Measurements from ENCODE around the gene ACMSD. TPM values are rescaled to one million over a fixed set of nuclear protein-coding genes. Genes with fewer than 3 reads are reported as not detected.

ACMSD gene
- total RNA-seq, 1 experiment from 2014 or later, result not detected

DNA sequence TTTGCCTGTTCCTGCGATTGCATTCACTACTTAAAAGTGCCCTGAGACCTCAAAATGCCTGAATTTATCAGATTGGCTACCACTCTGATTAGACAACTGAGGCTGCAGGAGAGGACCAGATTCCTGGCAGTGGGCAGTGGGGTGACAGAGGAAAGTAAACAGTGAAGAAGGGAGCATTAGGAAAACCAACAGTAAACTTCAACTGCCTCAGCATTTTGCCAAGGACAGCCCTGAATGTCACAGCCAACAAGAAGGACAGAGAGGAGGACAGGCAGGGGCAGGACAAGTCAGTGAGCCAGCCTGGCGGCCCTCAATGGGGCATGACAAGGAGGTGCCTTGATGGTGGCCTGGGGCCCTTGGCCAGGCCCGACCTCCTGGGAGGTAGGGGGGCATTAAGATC lies 24.3 kb downstream of the ACMSD start:
- Mint-ChIP-seq H3K36me3 (ENCODE audit: insufficient read depth, unreplicated experiment) (no peaks in the 10 kb centered on the region), H3K9me3 (ENCODE audit: unreplicated experiment) (no peaks in the 10 kb centered on the region), H3K27me3 (ENCODE audit: insufficient read depth, unreplicated experiment) (peaks cover 2% of the 10 kb centered on the region), H3K4me3 (ENCODE audit: unreplicated experiment) (no peak overlapping the region), H3K27ac (ENCODE audit: unreplicated experiment) (no peak overlapping the region), H3K4me1 (ENCODE audit: low read depth, unreplicated experiment) (no peaks in the 10 kb centered on the region)
- TF ChIP-seq, protein P1, sequence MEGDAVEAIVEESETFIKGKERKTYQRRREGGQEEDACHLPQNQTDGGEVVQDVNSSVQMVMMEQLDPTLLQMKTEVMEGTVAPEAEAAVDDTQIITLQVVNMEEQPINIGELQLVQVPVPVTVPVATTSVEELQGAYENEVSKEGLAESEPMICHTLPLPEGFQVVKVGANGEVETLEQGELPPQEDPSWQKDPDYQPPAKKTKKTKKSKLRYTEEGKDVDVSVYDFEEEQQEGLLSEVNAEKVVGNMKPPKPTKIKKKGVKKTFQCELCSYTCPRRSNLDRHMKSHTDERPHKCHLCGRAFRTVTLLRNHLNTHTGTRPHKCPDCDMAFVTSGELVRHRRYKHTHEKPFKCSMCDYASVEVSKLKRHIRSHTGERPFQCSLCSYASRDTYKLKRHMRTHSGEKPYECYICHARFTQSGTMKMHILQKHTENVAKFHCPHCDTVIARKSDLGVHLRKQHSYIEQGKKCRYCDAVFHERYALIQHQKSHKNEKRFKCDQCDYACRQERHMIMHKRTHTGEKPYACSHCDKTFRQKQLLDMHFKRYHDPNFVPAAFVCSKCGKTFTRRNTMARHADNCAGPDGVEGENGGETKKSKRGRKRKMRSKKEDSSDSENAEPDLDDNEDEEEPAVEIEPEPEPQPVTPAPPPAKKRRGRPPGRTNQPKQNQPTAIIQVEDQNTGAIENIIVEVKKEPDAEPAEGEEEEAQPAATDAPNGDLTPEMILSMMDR (IDR thresholded peaks at IDR 0.05; ENCODE audit: insufficient read depth in 1 of 2, low read depth in 1 of 2, low read length in 1 of 2, severe bottlenecking in 1 of 2, unreplicated experiment in 1 of 2), result no peak
- Histone ChIP-seq H3K9me3 (no peaks in the 10 kb centered on the region), H3K27me3 (replicated peaks; ENCODE audit: control insufficient read depth, insufficient read depth, low read length) (no peaks in the 10 kb centered on the region), H3K4me3 (ENCODE audit: low read depth, low read length) (no peak overlapping the region), H3K4me1 (no peaks in the 10 kb centered on the region), H3K36me3 (ENCODE audit: control insufficient read depth, insufficient read depth, low read length) (no peaks in the 10 kb centered on the region)
- POLR2A ChIA-PET, result no interaction called here
- no peak for DNase-seq
- intact Hi-C loops (cut with micrococcal nuclease; ENCODE audit: unreplicated experiment), result no loop called here
- BruUV-seq (replicated peaks), result no TSS peak
- CTCF ChIA-PET, result no interaction called here

DNA sequence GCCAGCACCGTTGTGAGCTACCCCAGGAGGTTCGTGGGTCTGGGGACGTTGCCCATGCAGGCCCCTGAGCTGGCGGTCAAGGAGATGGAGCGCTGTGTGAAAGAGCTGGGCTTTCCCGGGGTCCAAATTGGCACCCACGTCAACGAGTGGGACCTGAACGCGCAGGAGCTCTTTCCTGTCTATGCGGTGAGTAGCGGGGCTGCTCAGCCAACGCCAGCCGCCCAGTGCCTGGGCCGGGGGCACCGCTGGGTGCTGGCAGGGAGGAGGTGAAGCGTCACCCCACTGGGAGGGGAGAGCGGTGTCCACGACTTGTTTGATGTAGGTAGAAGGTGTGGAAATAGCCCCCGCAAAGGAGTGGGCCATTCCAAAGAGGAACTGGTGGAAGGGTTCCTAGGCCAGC lies 25.0 kb downstream of the ACMSD start:
- intact Hi-C loops (cut with micrococcal nuclease; ENCODE audit: unreplicated experiment), result no loop called here
- ChIA-PET CTCF (interaction anchor here (0.6 kb wide), 1 partner anchor 1199 kb away, joined by 3 read pairs; no protein-coding TSS in a partner anchor), POLR2A (no interaction called here)
- Histone ChIP-seq H3K4me3 (ENCODE audit: low read depth, low read length) (no peak overlapping the region), H3K4me1 (no peaks in the 10 kb centered on the region), H3K36me3 (ENCODE audit: control insufficient read depth, insufficient read depth, low read length) (no peaks in the 10 kb centered on the region), H3K27me3 (replicated peaks; ENCODE audit: control insufficient read depth, insufficient read depth, low read length) (no peaks in the 10 kb centered on the region), H3K9me3 (no peaks in the 10 kb centered on the region)
- Mint-ChIP-seq H3K27ac (ENCODE audit: unreplicated experiment) (no peak overlapping the region), H3K4me1 (ENCODE audit: low read depth, unreplicated experiment) (no peaks in the 10 kb centered on the region), H3K36me3 (ENCODE audit: insufficient read depth, unreplicated experiment) (no peaks in the 10 kb centered on the region), H3K4me3 (ENCODE audit: unreplicated experiment) (no peak overlapping the region), H3K9me3 (ENCODE audit: unreplicated experiment) (no peaks in the 10 kb centered on the region), H3K27me3 (ENCODE audit: insufficient read depth, unreplicated experiment) (no peaks in the 10 kb centered on the region)
- TF ChIP-seq, protein P1 (IDR thresholded peaks at IDR 0.05; ENCODE audit: insufficient read depth in 1 of 2, low read depth in 1 of 2, low read length in 1 of 2, severe bottlenecking in 1 of 2, unreplicated experiment in 1 of 2), result no peak
- DNase-seq, result no peak
- no TSS peak for BruUV-seq (replicated peaks)

DNA sequence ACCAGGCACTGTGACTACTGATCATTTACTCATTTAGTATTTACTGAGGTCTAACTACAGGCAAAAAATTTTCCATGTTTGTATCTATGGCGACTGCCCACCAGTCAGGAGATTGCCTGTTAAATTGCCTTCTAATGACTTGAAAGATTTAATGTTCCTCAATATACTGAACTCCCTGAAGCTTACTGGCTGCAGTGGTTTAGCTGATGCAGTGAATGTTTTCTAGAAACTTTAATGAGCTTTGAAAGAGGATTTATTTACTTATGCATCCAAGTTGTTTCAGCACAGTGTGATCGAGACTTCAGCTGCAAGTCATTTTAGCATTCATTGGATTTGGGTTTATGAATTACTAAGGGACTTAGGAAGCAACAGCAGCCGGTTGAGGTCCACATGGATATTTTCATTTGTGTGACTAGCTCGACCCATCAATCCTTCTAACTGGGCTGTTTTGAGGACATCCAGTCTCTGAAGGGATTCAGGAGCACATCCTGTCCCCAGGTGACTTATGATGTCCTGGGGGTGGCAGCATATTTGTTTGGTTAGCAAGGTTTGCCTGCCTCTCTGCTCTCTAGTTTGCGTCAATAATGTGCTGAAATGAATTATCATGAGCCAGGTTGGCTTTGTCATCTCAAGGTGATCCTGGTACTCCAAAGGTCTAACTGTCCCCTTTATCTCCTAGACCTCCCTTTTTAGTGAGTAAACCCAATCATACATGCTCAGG lies 26.8 kb downstream of the ACMSD start:
- H3K4me1 ChIP-seq, result no peaks in the 10 kb centered on the region
- Mint-ChIP-seq H3K9me3 (ENCODE audit: unreplicated experiment) (no peaks in the 10 kb centered on the region), H3K27me3 (ENCODE audit: insufficient read depth, unreplicated experiment) (no peaks in the 10 kb centered on the region), H3K36me3 (ENCODE audit: insufficient read depth, unreplicated experiment) (no peaks in the 10 kb centered on the region), H3K4me3 (ENCODE audit: unreplicated experiment) (no peak overlapping the region), H3K27ac (ENCODE audit: unreplicated experiment) (no peak overlapping the region), H3K4me1 (ENCODE audit: low read depth, unreplicated experiment) (no peaks in the 10 kb centered on the region)
- H3K4me3 ChIP-seq (ENCODE audit: low read depth, low read length), result no peak overlapping the region
- BruUV-seq (replicated peaks), result no TSS peak
- no peaks in the 10 kb centered on the region for H3K27me3 ChIP-seq (replicated peaks; ENCODE audit: control insufficient read depth, insufficient read depth, low read length)
- CTCF ChIA-PET, result no interaction called here
- TF ChIP-seq, protein P1 (IDR thresholded peaks at IDR 0.05; ENCODE audit: insufficient read depth in 1 of 2, low read depth in 1 of 2, low read length in 1 of 2, severe bottlenecking in 1 of 2, unreplicated experiment in 1 of 2), result no peak
- no peak for DNase-seq
- H3K9me3 ChIP-seq, result no peaks in the 10 kb centered on the region
- intact Hi-C loops (cut with micrococcal nuclease; ENCODE audit: unreplicated experiment), result no loop called here
- POLR2A ChIA-PET, result no interaction called here
- no peaks in the 10 kb centered on the region for H3K36me3 ChIP-seq (ENCODE audit: control insufficient read depth, insufficient read depth, low read length)

Measured in Caco-2 (cell line).